HG03575 (cell line): ENCODE data around the gene XPR1.

Experiments
- ATAC-seq: cut with Tn5 transposase; IDR thresholded peaks from one replicate; pipeline ENCODE4 v1.9.1; 2021; ENCODE audit not compliant: unreplicated experiment, insufficient number of reproducible peaks, low FRiP score; ENCODE audit errors: extremely low read depth

The XPR1 gene

DNA sequence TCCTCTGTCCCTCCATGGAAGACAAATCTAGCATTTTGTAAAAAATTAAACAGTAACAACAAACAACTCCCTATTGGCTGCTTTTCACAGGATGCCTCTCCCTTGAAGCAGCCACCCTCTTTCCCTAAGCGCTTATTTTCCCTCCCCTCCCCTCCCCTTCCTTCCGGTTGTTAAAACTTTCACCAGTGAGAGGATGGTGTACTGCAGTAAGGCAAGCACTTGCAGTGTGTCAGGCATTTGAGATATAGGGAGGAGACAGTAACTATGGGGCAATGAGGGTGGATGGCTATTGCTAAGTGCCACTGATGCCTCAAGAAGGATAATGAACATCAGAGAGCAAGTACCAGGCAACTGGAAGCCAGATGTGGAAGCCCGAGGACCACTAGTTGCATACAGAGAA lies 261.8 kb downstream of the XPR1 start:
- no peak for ATAC-seq

DNA sequence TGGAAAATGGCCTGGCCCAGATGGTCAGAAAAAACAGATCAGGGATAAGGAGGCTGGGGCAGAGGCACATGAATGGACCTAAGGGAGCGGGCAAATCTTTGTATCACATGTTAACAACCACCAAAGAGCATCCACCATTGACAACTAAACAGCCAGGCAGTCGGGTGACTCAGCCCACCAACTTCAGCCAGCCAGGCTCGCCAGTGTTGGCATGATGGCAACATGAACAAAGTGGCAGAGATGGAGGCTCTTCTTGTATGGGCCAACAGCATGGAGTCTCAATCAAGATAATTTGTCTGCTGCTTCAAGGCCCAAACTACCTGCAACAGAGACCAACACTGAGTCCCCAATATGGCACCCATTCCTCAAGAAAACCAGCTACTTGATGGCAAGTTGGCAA lies 264.3 kb downstream of the XPR1 start:
- no peak for ATAC-seq

DNA sequence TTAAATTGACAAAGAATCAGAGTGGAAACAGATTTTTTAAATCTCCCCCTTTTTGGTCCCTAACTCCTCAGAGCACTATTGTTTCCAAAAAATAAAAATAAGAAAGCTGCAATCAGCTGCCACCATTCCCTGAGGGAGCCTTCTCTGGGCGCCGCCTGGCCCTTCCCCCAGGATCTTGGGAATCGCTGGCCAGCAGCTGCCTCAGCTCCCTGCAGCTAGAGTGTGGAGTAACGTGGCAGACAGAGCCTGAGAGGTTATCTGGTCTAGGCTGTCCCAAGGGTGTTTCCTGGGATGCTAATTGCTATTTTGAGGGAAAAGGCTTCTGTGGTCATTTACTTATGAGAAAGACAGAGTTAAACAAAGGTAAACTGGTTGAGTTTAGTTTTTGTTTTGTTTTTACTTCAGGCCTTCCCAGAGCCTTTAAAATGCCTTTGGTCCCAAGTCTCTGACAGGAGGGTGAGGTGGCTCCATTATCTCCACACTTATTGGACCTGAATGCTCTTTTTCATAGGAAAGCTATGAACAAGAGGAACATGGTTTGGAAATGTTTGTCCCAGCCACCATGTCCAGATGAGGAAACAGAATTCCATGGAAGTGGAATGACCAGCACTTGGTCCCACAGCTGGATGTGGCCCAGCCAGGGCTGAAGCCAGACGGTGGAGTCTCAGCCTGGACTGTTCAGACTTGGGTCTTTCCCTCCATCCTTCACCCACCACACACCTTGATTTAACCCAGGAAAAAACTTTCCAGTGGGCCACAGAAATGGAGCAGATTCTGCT lies 266.8 kb downstream of the XPR1 start:
- no peak for ATAC-seq

DNA sequence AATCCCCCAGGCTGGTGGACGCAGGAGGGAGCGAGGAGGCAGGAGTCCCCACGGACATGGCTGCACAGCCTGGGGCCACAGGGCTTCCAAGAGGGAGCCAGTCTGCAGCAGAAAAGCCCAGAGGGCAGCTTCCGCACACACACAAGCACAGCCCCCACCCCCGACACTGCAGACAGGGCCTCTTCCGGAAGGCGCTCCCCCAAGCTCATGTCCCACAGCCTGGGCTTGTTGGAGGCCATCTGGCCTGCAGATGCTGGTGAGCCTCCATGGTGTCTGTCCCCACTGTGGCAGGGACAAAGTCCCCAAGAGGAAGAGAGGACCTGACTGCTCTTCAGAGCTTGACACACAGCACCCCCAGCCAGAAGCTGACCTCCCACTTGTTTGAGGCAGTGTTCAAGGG lies 267.4 kb downstream of the XPR1 start:
- ATAC-seq = no peak

DNA sequence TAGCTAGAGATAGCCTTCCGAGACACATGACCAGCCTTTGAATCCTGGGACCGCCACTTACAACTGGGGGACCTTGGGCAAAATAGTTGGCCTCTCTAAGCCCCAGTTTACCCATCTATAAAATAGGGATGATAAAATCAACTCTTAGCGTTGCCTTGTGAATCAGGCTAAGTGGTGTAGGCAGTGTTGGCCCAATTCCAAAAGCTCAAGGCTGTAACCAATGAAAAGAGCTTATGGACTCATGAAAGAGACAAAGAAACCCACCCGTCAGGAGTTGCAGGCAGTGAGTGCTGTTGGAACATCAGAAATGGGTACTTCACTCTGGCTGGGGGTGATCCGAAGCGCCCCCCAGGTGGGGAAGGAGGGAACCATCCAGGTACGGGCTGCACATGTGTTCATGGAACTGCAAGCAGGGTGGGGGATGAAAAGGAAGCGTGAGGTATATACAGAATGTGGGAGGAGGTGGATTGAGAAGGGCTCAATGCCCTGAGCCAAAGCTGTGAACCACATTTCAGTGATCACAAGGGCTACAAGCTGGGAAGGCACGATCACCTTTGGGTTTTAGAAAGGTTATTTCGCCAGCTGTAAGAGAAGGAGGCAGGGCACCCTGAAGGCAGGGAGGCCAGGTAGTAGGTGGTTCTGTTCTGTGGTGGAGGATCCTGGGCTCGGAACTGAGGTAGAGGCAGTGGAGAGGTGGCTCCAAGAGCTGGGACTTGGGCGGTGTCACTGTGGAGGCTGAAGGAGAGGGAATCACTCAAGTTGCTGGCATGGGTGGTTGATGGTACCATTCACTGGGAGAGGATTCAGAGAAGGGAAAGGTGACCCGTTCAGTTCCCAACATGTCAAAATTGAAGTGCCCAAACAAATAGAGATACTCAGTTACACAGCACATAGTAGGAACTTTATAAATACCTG lies 269.5 kb downstream of the XPR1 start:
- no peak for ATAC-seq

DNA sequence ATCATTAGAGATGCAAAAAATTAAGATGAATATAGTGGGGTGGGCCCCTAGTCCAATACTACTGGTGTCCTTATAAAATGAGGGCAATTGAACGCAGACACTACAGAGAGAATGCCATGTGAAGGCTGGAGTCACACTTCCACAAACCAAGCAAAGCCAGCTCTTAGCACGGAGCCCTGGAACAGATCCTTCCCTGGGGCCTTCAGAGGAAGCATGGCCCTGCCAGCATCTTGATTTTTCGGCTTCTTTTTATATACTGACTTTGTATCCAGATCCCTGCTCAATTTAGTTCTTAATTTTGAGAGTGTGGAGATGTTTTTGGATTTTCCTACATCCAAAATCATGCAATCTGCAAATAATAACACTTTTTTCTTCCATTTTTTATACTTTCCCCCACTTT lies 270.7 kb downstream of the XPR1 start:
- ATAC-seq = no peak

DNA sequence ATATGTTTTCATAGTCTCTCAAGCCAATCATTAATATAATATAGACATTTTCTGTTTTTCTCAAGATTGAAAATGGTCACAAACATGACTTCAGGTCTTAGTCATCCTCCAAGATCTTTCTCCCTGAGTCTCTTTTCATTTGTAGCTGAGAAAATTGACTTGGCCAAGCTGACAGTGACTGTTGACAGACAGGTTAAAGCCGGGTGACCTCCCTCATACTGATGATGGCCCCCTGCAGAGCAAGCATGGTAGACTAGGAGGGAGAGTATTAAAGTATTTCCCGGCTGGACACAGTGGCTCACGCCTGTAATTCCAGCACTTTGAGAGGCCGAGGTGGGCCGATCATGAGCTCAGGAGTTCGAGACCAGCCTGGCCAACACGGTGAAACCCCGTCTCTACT lies 274.1 kb downstream of the XPR1 start:
- no peak for ATAC-seq

DNA sequence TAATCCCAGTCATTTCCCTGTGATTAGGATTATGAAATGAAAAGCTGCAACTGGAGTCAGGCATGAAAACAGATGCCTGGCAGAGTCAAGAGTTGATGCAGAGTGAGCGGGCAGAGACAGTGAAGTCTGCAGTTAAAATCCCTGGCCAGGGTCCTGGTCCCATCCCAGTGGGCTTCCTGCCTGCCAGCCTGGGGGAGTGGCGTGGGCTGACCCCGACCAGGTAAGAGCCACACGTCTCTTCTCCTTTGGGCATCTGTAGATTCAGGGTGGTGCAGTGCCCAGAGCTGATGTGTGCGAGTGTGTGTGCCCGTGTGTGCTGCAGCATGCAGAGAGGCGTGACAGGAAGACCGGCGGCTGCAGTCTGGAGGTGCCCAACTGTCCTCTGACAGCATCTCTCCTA lies 274.7 kb downstream of the XPR1 start:
- no peak for ATAC-seq

DNA sequence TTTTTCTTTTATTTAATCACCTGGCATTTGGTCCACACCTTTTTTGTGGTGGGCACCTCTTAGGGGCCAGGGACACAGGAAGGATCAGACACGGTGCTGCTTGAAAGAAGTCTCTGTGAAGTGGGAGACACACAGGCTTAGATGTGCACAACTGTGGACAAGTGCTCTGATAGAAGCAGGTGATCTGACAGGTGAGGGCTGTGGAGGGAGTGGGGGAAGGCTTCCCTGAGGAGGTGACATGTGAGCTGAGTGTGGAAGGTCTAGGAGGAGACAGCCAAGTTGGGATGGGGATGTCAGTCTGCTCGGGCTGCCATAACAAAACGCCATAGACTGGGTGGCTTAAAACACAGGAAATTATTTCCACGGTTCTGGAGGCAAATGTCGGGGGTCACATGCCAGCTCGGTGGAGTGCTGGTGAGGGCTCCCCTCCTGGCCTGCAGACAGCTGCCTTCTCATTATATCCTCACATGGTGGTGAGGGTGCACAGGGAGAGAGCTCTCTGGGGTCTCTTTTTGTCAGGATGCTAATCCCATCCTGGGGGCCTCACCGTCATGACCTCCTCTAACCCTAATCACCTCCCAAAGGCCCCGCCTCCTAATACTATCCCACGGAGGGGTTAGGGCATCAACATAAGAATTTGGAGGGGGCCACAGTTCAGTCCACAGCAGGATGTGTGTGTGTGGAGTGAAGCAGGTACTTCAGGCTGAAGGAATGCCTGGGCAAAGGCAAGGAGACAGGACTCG lies 275.7 kb downstream of the XPR1 start:
- ATAC-seq = no peak

DNA sequence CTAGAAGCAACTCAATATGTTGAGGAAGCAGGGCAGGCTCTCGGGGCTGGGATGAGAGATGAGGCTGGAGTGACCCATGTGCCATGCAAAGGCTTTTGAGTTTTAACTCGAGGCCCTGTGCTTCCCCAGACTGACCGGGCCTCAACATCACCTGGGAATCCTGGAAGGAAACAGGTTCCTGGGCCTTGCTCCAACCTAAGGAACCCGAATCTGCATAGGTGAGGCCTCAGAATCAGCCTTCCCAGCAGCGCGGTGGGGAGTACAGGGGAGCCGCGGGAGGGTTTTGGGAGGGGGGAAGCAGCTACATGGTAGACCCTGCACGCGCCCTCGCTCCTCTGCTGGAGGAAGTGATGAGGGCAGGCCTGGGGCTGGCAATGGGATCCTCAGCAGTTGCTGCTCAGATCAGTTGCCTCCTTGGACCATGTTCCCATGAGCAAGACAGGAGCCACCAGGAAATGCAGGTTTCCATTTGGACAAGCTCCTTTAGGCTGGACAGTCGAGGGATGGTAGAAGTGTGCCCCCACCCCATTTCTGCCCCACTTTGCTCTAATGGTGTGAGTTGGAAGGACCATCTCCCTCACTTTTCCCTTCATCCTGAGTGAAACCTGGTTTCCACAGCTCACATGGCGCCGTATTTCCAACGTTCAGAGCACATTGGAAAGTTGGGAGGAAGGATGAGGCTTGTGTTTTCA lies 276.4 kb downstream of the XPR1 start:
- no peak for ATAC-seq

DNA sequence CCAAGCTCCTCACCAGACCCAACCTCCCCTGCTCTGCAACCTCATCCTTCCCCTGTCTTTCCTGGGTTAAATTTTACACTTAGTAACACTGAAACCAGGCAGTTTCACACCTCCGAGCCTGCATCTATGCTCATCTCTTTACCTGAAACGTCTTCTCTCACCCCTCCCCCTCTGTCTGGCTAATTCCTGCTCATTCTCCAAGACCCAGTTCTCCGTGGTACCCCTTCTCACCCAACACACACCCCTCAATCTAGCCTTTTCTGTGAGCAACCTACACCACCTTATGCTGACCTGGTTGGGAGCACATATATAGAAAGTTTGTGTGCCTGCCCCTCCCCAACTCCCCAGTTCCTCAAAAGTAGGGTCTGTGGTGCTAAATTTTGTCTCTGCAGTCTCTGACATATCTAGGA lies 277.2 kb downstream of the XPR1 start:
- no peak for ATAC-seq

DNA sequence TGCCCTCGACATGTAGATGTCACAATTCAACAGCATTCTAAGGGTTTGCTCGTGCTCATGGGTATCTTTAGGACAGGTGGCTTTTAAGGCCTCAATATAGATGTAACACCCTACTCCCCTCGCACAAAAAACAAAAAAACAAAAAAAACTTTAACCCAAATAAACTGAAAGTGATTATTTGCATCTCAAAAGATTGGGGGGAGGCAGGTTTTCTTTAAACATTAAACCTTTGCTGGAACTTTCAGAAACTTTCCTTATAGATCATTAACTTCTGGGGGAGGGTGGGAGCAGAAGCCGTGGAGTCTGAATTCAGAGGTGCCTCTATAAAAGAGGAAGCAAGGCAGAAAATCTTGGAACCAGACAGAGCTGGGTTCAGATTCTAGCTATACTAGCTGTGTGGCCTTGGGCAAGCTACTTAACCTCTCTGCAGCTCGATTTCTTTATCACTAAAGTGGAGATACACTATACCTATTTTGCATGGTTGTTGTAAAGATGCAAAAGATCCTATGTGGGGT lies 277.7 kb downstream of the XPR1 start:
- ATAC-seq = no peak

DNA sequence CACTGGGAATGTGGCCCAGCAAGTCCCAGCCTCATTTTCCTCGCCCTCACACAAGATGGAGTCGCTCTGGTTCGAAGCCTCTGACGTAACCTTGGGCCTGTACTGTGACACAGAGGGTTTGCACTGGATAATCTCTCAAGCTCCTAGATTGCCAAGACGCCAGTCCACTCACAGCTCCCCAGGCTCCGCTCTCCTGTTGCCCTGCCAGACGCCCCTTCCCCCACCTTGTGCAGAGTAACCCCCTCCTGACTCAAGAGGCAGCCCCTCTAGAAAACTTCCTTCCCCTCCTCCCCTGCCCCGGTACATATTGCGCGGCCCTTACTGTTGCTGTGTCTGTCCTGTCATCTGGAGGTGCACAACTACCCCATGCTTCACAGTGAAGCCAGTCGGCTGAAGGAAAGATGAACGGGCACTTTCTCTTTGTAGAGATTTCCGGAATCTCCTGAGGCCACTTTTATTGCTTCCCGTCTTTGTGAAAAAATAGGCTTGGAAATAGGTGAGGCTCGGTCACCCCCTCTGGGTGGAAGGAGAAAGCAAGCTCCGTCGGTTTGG lies 279.9 kb downstream of the XPR1 start:
- no peak for ATAC-seq

DNA sequence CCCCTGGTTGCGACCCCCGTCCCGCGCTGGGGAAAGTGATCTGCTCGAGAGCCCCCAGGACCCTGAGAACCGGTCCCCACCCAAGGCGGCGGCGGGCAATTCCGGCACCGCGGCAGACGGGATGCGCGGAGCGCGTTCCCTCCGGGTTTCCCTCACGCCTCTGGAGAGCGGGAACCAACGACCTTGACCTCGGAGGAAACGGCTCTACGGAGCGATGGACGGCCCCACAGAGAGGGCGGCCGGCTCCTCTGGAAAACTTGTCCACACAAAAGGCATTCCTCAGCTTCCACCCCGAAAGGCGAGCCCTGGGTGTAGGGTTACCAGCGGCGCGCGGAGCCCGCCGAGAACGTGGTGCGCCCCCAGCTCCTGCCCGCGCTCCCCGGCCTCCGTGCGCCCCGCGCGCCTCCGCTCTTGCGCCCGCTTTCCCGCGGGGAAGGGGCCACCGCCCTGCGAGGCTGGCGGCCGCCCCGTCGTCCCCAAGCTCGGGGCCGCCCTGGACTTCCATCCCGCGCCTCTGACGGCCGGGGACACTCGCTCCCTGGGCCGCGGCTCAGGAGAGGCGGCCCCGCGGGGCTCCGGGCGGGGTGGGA lies 280.5 kb downstream of the XPR1 start:
- ATAC-seq = no peak

DNA sequence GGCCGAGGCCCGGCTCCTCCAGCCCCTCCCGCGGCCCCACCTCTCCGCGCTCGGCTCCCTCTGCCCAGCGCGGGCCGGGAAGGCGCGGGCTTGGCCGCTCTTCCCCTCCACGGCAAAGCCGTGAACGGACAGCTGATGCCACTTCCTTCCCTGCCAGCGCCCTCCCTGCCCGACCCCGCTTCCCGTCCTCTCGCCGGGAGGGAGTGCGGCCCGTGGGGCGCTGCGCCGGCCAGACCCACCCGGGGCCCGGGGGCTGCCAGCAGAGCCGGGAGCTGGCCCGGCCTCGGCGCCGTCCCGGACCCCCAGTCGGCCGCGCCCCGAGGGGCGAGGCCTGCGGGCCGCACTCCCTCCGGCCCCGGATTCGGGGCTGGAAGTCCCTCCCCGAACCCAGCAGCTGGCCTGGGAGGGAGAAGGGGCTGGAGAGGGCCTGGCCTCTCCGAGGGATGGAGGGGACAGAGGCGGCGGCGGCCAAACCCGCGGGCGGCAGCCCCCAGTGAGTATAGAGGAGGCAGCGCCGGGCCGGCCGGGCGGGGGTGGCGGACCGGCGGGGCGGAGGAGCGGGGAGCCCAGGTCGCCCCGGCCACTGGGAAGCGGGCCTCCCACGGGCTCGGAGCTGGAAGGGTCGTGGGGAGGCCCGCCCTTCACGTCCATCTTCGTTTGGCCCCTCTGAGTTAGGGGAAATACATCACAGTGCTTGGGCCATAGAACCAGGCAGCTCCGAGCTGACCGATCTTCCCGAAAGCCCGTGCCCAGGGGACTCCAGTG lies 281.2 kb downstream of the XPR1 start, which contains the start of gene KIAA1614:
KIAA1614 (plus strand) TSS at position 97 of the 765 bp plus-strand sequence; CDS start at position 444, 347 bp downstream.
- no peak for ATAC-seq

DNA sequence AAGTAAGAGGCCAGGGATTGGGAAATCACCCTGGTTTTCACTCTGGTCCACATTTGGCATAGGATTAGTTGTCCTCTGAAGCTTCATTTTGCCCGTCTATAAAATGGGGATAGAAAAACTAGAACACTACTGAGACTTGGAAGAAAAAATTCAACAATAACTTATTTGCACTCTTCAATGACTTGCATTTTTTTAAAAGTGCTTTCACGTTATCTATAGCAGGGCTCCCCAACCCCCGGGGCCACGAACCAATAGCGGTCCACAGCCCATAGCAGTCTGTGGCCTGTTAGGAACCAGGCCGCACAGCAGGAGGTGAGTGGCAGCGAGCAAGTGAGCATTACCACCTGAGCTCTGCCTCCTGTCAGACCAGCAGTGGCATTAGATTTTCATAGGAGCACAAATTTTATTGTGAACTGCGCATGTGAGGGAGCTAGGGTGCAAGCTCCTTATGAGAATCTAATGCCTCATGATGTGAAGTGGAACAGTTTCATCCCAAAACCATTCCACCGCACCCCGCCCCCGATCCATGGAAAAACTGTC lies 283.7 kb downstream of the XPR1 start:
- ATAC-seq = no peak
